Activated T-cell treated with anti-CD3 and anti-CD28 coated beads, Interleukin-2, amount 50 U/mL, for 1 hour (primary cell): Measurements from ENCODE around the gene C17orf75.

Source experiments
- DNase-seq: peaks from one replicate; pipeline ENCODE4 v3.0.0-alpha.2; 2020

The C17orf75 gene

GRCh38 chr17:32302860-32303649 is 38.9 kb downstream of the C17orf75 start:
- DNase-seq = no peak

GRCh38 chr17:32302037-32302436 is 39.9 kb downstream of the C17orf75 start:
- DNase-seq = no peak

GRCh38 chr17:32299580-32300164 is 42.3 kb downstream of the C17orf75 start:
- DNase-seq = no peak

- DNase-seq = no peak
Observed at GRCh38 chr17:32298721-32299579, 43.0 kb downstream of the C17orf75 start.

- no peak for DNase-seq
Observed at GRCh38 chr17:32298298-32298697, 43.7 kb downstream of the C17orf75 start.

GRCh38 chr17:32297860-32298259 is 44.1 kb downstream of the C17orf75 start:
- DNase-seq = no peak

- DNase-seq = no peak
Observed at GRCh38 chr17:32297424-32297823, 44.5 kb downstream of the C17orf75 start.

- DNase-seq = no peak
Observed at GRCh38 chr17:32292094-32292493, 49.9 kb downstream of the C17orf75 start.

- no peak for DNase-seq
Observed at GRCh38 chr17:32289471-32290070, 52.4 kb downstream of the C17orf75 start.

GRCh38 chr17:32288615-32289014 is 53.4 kb downstream of the C17orf75 start:
- DNase-seq = no peak

- DNase-seq = no peak
Observed at GRCh38 chr17:32287804-32288511, 54.0 kb downstream of the C17orf75 start.

GRCh38 chr17:32286518-32286900 is 55.5 kb downstream of the C17orf75 start:
- no peak for DNase-seq

GRCh38 chr17:32285746-32286517 is 56.0 kb downstream of the C17orf75 start:
- no peak for DNase-seq

- DNase-seq = no peak
Observed at GRCh38 chr17:32285306-32285705, 56.7 kb downstream of the C17orf75 start.

GRCh38 chr17:32283745-32284201 is 58.2 kb downstream of the C17orf75 start:
- no peak for DNase-seq

- no peak for DNase-seq
Observed at GRCh38 chr17:32281011-32281451, 60.9 kb downstream of the C17orf75 start.

GRCh38 chr17:32279891-32280716 is 61.9 kb downstream of the C17orf75 start:
- no peak for DNase-seq

- DNase-seq = no peak
Observed at GRCh38 chr17:32278815-32279214, 63.2 kb downstream of the C17orf75 start.
